GM21447 (cell line): ENCODE results near the gene MRS2.

Source experiments
- ATAC-seq: cut with Tn5 transposase; IDR thresholded peaks from one replicate; pipeline ENCODE4 v1.9.1; 2021; ENCODE audit not compliant: unreplicated experiment

The MRS2 gene

GRCh38 chr6:24469811-24470210, 67.1 kb downstream of the MRS2 start:
- no peak for ATAC-seq

- no peak for ATAC-seq
Observed at GRCh38 chr6:24472181-24472580, 69.4 kb downstream of the MRS2 start.
